Stimulated activated CD8-positive, alpha-beta memory T cell treated with anti-CD3 and anti-CD28 coated beads, Interleukin-12 subunit alpha, Interleukin-12 subunit beta, amount 100 ng/mL, for 24 hours (primary cell): ENCODE data around the gene AGPAT3.

ENCODE experiments used
- DNase-seq: peaks from one replicate; pipeline ENCODE4 v3.0.0-alpha.2; 2020; ENCODE audit errors: extremely low read depth

AGPAT3 gene

GRCh38 chr21:43974791-43975468, 109.9 kb downstream of the AGPAT3 start:
- no peak for DNase-seq

GRCh38 chr21:43975469-43976098, 110.6 kb downstream of the AGPAT3 start:
- DNase-seq, result peak; percentile 46

GRCh38 chr21:43976661-43977060, 111.6 kb downstream of the AGPAT3 start:
- DNase-seq, result no peak

GRCh38 chr21:43978060-43978459, 113.0 kb downstream of the AGPAT3 start:
- no peak for DNase-seq

GRCh38 chr21:43979654-43980053, 114.6 kb downstream of the AGPAT3 start:
- DNase-seq, result no peak

- no peak for DNase-seq
These were observed 116.3 kb downstream of the AGPAT3 start for GRCh38 chr21:43981151-43981870.

GRCh38 chr21:43981871-43982210, 116.8 kb downstream of the AGPAT3 start:
- no peak for DNase-seq

GRCh38 chr21:43982489-43983078, 117.6 kb downstream of the AGPAT3 start:
- no peak for DNase-seq

- DNase-seq, result no peak
These were observed 118.4 kb downstream of the AGPAT3 start for GRCh38 chr21:43983390-43983789.

GRCh38 chr21:43983860-43984420, 118.9 kb downstream of the AGPAT3 start:
- DNase-seq, result no peak

GRCh38 chr21:43984905-43985689, 120.1 kb downstream of the AGPAT3 start:
- no peak for DNase-seq

GRCh38 chr21:43985690-43986251, 120.7 kb downstream of the AGPAT3 start:
- DNase-seq, result no peak

GRCh38 chr21:43986544-43987451, 121.8 kb downstream of the AGPAT3 start:
- DNase-seq, result no peak

- no peak for DNase-seq
These were observed 122.5 kb downstream of the AGPAT3 start for GRCh38 chr21:43987509-43987908.

- no peak for DNase-seq
These were observed 123.0 kb downstream of the AGPAT3 start for GRCh38 chr21:43988016-43988415.

- no peak for DNase-seq
These were observed 123.6 kb downstream of the AGPAT3 start for GRCh38 chr21:43988506-43989230.

GRCh38 chr21:43989401-43989800, 124.4 kb downstream of the AGPAT3 start:
- no peak for DNase-seq

GRCh38 chr21:43991447-43991991, 126.5 kb downstream of the AGPAT3 start:
- DNase-seq, result no peak

- no peak for DNase-seq
These were observed 127.1 kb downstream of the AGPAT3 start for GRCh38 chr21:43992121-43992520.
